Measurements from ENCODE around the gene CD48. TPM values are rescaled to one million over a fixed set of nuclear protein-coding genes. Genes with fewer than 3 reads are reported as not detected.

CD48 gene
- polyA plus RNA-seq, 3 donors: 356 to 688 (median 363) TPM

GRCh38 chr1:160670701-160671100 is 40.9 kb downstream of the CD48 start:
- Histone ChIP-seq H3K79me2 (ENCODE audit: insufficient read depth, low read length) (no peaks in the 10 kb centered on the region), H3K4me1 (ENCODE audit: control insufficient read depth in 1 of 2, insufficient read depth in 2 of 2, low read length in 2 of 2) (peaks cover 39 to 49% of the 10 kb centered on the region in 2 donors), H3K27ac (ENCODE audit: low read depth in 1 of 2, low read length in 2 of 2) (no peak overlapping the region), H2AFZ (ENCODE audit: insufficient read depth, low read depth, low read length, poor library complexity, severe bottlenecking) (no peak overlapping the region), H3K27me3 (ENCODE audit: control insufficient read depth in 2 of 2, insufficient read depth in 2 of 2, low read length in 2 of 2) (no peaks in the 10 kb centered on the region), H3K4me2 (replicated peaks; ENCODE audit: extremely low read depth, low read length, poor library complexity, severe bottlenecking) (no peak overlapping the region), H3K36me3 (replicated peaks in 1 of 2; ENCODE audit: control insufficient read depth in 1 of 2, insufficient read depth in 2 of 2, low read length in 2 of 2) (no peaks in the 10 kb centered on the region), H3K9me3 (replicated peaks in 1 of 2; ENCODE audit: control insufficient read depth in 1 of 2, insufficient read depth in 1 of 2, low read length in 2 of 2) (peaks cover 3 to 10% of the 10 kb centered on the region in 2 donors), H3K4me3 (replicated peaks in 1 of 3; ENCODE audit: low read depth in 2 of 3, low read length in 3 of 3) (no peak overlapping the region), H3K9ac (ENCODE audit: insufficient read depth, low read length, poor library complexity, severe bottlenecking) (no peak overlapping the region), H4K20me1 (ENCODE audit: insufficient read depth, low read length) (peaks cover 24% of the 10 kb centered on the region)
- WGBS (ENCODE audit: insufficient coverage): no CpG with 5 or more reads among the region's 4 CpGs
- Mint-ChIP-seq H3K27ac (no peak overlapping the region), H3K27me3 (ENCODE audit: low read depth in 3 of 3) (no peaks in the 10 kb centered on the region), H3K4me3 (no peak overlapping the region), H3K9me3 (peaks cover 2 to 14% (median 9%) of the 10 kb centered on the region in 7 donors), H3K36me3 (peaks cover 6 to 14% of the 10 kb centered on the region in 2 donors), H3K4me1 (peaks cover 25% of the 10 kb centered on the region)
- DNase-seq: no peak
- intact Hi-C loops (cut with micrococcal nuclease): no loop called here
- TF ChIP-seq CTCF (IDR thresholded peaks at IDR 0.05): no peak

- TF ChIP-seq CTCF (IDR thresholded peaks at IDR 0.05): no peak
- no CpG with 5 or more reads among the region's 20 CpGs for WGBS (ENCODE audit: insufficient coverage)
- peaks cover 32% of the 10 kb centered on the region for H3K4me1 Mint-ChIP-seq
- no peaks in the 10 kb centered on the region for H3K27me3 Mint-ChIP-seq (ENCODE audit: low read depth in 3 of 3)
- H3K4me1 ChIP-seq (ENCODE audit: control insufficient read depth in 1 of 2, insufficient read depth in 2 of 2, low read length in 2 of 2): peaks cover 44 to 52% of the 10 kb centered on the region in 2 donors
- H4K20me1 ChIP-seq (ENCODE audit: insufficient read depth, low read length): peaks cover 17% of the 10 kb centered on the region
- no peak overlapping the region for H3K4me3 ChIP-seq (replicated peaks in 1 of 3; ENCODE audit: low read depth in 2 of 3, low read length in 3 of 3)
- no peak overlapping the region for H3K27ac Mint-ChIP-seq
- H3K79me2 ChIP-seq (ENCODE audit: insufficient read depth, low read length): no peaks in the 10 kb centered on the region
- no peak overlapping the region for H3K4me3 Mint-ChIP-seq
- no peak overlapping the region for H3K27ac ChIP-seq (ENCODE audit: low read depth in 1 of 2, low read length in 2 of 2)
- H3K9ac ChIP-seq (ENCODE audit: insufficient read depth, low read length, poor library complexity, severe bottlenecking): no peak overlapping the region
- no peak overlapping the region for H3K4me2 ChIP-seq (replicated peaks; ENCODE audit: extremely low read depth, low read length, poor library complexity, severe bottlenecking)
- no peak overlapping the region for H2AFZ ChIP-seq (ENCODE audit: insufficient read depth, low read depth, low read length, poor library complexity, severe bottlenecking)
- H3K36me3 Mint-ChIP-seq: peaks cover 6 to 14% of the 10 kb centered on the region in 2 donors
- H3K9me3 ChIP-seq (replicated peaks in 1 of 2; ENCODE audit: control insufficient read depth in 1 of 2, insufficient read depth in 1 of 2, low read length in 2 of 2): peaks cover 3 to 10% of the 10 kb centered on the region in 2 donors
- H3K36me3 ChIP-seq (replicated peaks in 1 of 2; ENCODE audit: control insufficient read depth in 1 of 2, insufficient read depth in 2 of 2, low read length in 2 of 2): no peaks in the 10 kb centered on the region
- peaks cover 2 to 14% (median 9%) of the 10 kb centered on the region in 7 donors for H3K9me3 Mint-ChIP-seq
- no peak for DNase-seq
- intact Hi-C loops (cut with micrococcal nuclease): no loop called here
- H3K27me3 ChIP-seq (ENCODE audit: control insufficient read depth in 2 of 2, insufficient read depth in 2 of 2, low read length in 2 of 2): no peaks in the 10 kb centered on the region
Measured at GRCh38 chr1:160669802-160670201, 41.8 kb downstream of the CD48 start.

Measured in CD14-positive monocyte (primary cell).